SIG-M5 (cell line): ENCODE data around the gene NFIX.
"Not testable (repeated sequence)": the region's sequence is repeated elsewhere in the genome, so short reads cannot be mapped to it uniquely, and the experiment has no call there.

Experiments used
- DNase-seq: peaks from one replicate; lab custom pipeline; 2025; lab: John Stamatoyannopoulos, UW

NFIX gene

GRCh38 chr19:12959481-12959880, 35.8 kb upstream of the NFIX start:
- DNase-seq, result no peak

DNA sequence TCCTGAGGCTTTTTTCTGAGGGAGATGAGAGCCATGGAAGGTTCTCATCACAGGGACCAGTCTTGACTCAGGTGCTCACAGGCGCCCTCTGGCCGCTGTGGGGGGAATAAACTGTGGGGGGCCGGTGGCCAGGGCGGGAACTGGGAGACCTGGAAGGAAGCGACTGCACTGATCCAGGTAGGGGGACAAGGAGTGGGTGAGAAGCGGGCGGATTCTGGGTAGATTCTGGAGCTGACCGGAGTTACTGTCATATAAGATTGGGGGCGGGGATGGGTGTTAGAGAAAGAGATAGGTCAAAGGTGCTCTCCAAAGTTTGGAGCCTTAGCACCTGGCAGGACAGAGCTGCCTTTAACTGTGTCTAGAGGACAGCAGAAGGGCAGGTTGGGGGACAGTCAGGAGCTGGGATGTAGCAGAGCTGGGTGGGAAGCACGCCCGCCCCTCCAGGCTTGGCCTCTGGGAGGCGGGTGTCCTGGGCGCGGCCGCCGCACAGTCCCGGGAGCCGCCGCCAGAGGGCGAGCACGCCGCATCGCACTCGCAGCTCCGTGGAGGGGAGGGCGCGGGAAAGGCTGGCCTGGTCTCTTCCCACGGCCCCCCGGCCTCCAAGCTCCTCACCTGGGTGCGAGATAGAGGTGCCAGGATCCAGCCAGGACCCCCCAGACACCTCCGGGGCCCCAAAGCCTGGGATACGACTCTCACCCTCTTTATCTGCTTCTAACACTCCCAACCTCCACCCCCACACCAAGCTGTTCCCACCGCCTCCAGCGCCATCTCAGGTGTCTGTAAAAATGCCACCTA, 30.1 kb upstream of the NFIX start:
- no peak for DNase-seq

DNA sequence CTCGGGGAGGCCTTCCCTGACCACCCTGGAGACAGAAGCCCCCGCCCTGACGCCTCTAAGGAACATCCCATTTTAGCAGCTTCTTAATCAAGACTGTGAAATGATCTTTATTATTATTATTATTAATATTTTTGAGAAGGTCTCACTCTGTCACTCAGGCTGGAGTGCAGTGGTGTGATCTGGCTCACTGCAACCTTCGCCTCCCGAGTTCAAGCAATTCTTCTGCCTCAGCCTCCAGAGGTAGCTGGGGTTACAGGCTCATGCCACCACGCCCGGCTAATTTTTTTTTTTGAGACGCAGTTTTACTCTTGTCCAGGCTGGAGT, 29.5 kb upstream of the NFIX start:
- no peak for DNase-seq

DNA sequence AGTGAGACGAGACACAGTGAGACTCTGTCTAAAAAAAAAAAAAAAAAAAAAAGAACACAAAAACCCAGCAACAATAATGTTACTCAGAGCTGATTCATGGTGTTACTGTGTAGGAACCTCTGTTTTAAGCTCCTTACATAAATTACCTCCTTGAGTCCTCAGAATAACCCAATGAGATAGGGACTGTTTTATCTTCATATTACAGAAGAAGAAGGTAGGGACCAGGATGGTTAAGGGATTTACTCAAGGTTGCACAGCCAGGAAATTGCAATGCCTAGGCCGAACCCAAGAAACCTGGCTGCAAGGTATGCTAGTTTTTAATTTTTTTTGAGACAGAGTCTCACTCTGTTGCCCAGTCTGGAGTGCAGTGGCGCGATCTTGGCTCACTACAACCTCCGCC, 27.4 kb upstream of the NFIX start:
- no peak for DNase-seq

DNA sequence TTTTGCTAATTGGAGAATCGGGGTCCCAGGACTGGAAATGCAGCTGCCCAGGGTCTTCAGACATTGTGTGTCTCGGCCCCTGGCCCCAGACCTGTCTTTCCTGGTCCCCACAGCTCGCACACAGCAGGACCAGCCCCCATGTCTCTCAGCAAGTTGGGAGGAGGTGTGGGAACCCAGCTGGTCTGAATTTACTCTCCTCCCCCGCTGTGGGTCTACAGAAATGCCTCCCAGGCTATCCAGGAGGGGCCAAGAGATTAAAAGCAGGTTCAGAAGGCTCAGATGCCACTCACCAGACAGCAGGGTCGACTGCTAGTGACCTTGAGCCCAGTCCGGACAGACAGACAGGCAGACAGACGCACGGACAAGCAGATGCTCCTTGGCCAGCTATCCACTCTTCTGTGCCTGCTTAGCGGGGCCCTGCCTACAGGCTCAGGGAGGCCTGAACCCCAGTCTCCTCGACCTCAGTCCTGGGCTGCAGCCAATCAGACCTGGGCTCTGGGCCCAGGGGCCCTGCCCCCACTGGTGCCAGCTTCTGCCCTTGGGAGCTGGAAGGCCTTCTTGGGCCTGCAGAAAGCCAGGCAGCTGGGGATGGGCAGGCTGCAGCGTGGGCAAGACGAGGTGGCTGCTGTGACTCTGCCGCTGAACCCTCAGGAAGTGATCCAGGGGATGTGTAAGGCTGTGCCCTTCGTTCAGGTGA, 25.8 kb upstream of the NFIX start, which contains the start of gene DAND5:
Gene DAND5, plus strand, starts transcription at position 285 of the 697 bp plus-strand sequence. Its CDS starts 85 bp downstream, at position 370.
- no peak for DNase-seq

- DNase-seq, result no peak
Measured at GRCh38 chr19:12970070-12970820, 25.0 kb upstream of the NFIX start.

DNA sequence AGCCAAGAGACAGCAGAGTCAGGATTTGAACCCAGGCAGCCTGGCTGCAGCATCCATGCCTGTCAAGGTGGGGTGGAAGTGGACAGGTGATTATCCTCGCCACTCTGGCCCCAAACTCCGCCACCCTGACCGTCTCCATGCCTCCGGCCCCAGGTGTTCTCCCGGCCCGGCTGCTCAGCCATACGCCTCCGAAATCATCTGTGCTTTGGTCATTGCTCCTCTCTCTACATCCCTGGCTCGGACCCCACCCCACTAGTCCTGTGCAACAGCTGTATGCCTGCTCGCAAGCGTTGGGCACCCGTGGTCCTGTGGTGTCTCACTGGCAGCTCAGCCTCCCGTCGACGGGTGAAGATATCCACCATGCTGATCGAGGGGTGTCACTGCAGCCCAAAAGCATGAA, 22.0 kb upstream of the NFIX start:
- DNase-seq, result no peak

DNA sequence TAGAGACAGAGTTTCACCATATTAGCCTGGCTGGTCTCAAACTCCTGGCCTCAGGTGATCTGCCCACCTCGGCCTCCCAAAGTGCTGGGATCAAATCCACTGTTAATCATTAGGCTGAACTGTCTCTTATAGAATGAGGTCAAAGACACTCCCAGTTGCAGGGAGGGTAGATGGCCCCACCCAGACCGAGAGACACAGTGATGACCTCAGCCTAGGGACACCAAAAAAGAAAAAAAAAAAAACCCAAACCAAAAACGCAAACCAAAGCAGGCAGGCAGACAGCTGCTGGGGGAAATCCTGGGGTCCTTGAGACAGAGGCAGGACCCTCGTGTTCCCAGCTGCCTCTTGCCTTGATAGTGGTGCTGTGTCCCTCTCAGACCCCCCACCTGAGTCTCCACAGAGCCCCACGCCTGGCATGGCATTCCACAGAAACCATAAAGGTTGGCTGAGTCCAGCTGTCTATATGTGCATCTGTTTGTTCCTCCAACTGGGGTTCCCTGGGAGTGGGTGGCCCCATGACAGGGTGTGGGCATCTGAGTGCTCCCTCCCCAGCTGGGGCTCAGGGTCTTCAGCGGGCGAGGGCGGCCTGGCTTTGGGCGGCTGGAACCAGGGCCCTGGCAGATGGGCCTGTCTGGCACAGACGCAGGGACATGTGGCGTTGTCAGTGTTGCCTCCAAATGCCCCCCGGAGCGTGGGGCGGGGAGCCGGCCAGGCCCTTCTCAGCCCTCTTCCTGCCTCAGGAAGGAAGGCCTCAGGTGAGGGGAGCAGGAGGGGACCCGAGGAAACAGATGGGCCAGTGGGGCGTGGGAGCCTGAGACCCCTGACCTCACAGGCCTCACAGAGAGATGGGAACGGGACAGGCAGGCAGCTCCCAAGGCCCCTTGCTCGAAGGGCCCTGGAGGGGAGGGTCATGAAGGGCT, 20.7 kb upstream of the NFIX start:
- no peak for DNase-seq

- no peak for DNase-seq
Measured at GRCh38 chr19:12975221-12975741, 20.0 kb upstream of the NFIX start.

GRCh38 chr19:12976109-12976508, 19.2 kb upstream of the NFIX start:
- not testable (repeated sequence) for DNase-seq

DNA sequence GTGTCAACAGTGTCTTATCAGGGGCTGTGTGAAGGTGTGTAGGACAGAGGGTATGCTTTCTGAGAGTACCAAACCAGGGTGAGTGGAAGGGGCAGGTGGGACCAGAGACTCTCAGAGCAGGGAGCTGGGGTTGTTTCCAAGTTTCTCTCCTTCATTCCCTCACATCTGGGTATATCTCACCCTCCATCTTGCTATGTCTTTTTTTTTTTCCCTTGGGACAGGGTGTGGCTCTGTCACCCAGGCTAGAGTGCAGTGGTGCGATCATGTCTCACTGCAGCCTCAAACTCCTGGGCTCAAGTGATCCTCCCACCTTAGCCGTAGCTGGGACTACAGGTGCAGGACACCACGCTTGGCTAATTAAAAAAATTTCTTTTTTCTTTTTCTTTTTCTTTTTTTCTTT, 15.3 kb upstream of the NFIX start:
- DNase-seq, result no peak

DNA sequence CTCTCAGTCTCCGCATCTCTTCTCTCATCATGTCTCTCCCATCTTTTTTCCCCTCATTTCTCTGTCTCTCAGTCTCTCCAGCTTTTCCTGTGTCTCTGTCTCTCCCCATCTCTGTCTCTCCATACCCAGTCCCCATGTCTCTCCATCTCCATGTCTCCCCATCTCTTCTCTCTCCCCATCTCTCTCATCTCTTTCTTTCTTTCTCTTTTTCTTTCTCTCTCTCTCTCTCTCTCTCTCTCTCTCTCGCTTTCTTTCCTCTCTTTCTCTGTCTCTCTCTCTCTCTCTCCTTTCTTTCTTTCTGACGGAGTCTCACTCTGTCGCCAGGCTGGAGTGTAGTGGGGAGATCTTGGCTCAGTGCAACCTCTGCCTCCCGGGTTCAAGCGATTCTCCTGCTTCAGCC, 12.6 kb upstream of the NFIX start:
- no peak for DNase-seq

DNA sequence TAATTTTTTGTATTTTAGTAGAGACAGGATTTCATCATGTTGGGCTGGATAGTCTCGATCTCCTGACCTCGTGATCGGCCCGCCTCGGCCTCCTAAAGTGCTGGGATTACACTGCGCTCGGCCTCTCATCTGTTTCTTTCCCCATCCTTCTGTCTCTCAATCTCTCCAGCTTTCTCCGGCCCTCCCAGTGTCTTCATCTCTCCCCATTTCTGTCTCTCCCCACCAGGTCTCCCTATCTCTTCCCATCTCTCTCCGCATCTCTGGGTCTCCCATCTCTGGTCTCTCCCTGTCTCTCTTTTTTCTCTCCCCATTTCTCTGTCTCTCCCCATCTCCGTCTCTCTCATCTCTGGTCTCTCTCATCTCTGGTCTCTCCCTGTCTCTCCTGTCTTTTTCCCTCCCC, 12.2 kb upstream of the NFIX start:
- no peak for DNase-seq

- no peak for DNase-seq
Measured at GRCh38 chr19:12983542-12984142, 11.6 kb upstream of the NFIX start.

GRCh38 chr19:12984143-12984627, 11.1 kb upstream of the NFIX start:
- DNase-seq, result no peak

DNA sequence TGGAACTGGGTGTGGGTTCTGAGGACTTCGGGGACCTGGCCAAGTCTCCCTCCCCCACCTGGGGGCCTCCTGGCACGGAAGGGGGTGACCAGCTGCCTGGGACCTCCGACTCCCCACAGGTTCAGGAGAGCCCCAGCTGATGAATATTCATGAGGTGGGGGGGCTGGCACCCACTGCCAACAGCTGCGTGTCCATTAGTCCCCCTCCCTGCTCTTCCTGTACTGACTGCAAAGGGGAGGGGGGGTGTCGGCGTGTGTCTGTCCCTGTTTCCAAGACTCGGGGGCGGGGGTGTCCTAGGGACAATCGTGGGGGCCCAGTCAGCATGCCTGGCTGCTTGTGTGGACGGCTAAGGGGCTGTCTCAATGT, 10.6 kb upstream of the NFIX start:
- DNase-seq, result no peak

DNA sequence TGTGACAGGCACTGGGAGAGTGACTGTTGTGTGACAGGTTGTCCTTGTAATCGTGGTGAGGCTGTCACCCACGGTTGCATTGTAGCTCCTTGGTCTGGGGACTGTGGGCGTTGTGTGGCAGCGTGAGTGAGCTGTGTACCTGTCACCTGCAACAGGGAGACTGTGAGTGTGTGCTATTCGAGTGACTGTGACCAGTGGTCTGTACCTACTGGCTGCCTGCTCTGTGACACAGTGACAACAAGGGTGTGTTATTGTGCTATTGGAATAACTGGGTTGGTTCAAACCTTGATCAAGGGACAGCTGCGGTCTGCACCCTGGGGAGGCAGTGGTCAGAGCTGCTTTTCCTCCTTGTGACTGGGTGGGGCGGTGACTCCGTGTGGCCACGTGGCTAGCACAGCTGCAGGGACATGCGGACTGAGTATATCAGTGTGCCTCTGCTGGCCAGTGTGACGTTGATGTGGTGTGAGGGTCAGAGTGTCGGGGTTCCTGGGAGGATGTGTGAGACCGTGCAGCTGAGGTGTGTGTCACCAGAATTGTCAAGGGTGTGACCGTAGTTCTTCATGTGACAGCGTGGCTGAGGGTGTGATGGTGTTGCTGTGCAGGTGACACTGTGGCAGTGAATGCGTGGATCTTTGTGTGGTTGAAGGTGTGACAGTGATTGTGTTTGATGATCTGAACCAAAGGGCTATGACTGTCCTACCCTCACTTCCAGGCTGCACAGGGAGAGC, 10.1 kb upstream of the NFIX start:
- DNase-seq, result no peak

- no peak for DNase-seq
Measured at GRCh38 chr19:12986726-12987125, 8.5 kb upstream of the NFIX start.

GRCh38 chr19:12987190-12987589, 8.1 kb upstream of the NFIX start:
- no peak for DNase-seq

DNA sequence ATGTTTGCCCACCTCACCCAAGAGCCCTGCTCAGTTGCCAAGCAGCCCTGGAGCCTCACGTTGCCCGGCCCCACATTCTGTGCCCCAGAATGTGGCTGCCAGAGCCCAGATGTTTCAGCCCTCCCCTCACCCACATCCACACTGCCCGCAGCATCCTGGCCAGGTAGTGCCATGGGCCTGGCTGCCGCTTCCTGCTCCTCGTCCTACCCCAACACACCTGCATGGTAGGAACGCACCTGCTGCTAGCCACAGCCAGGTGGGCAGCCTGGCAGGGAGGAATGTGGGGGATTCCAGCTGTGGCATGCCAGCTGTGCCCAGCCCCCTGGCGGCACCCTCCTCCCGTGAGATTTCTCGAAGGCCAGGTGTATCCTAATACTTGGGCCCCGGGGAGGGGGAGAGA, 7.5 kb upstream of the NFIX start:
- no peak for DNase-seq
